ENCODE data around the gene SLC52A1.
A peak's percentile ranks its signal among the peaks of the same experiment; 100 is the strongest.
"Not testable (repeated sequence)": the region's sequence is repeated elsewhere in the genome, so short reads cannot be mapped to it uniquely, and the experiment has no call there.

SLC52A1 gene

GRCh38 chr17:5031365-5032082, 3.7 kb downstream of the SLC52A1 start:
- Histone ChIP-seq H3K4me1 (ENCODE audit: low read length) (peaks cover 9% of the 10 kb centered on the region; the same call in 1 of the 2 replicates), H3K9me2 (replicated peaks; ENCODE audit: insufficient read depth, low read length) (no peaks in the 10 kb centered on the region), H2AFZ (ENCODE audit: low read length) (peak overlapping the region; percentile 73), H3K4me3 (ENCODE audit: low read length) (peak overlapping the region; percentile 49), H3K9ac (ENCODE audit: low read length) (peak overlapping the region; percentile 39; the same call in 1 of the 2 replicates), H3K27ac (ENCODE audit: low read length) (no peak overlapping the region; the same call in 1 of the 2 replicates), H3K4me2 (ENCODE audit: low read depth, low read length) (peak overlapping the region; percentile 65), H3K27me3 (replicated peaks; ENCODE audit: insufficient read depth, low read length) (no peaks in the 10 kb centered on the region), H3K36me3 (replicated peaks; ENCODE audit: insufficient read depth, low read length) (no peaks in the 10 kb centered on the region), H3K79me2 (ENCODE audit: low read length) (no peaks in the 10 kb centered on the region), H4K20me1 (ENCODE audit: insufficient read depth, low read length) (no peaks in the 10 kb centered on the region), H3F3A (ENCODE audit: insufficient read depth, low read length) (peaks cover 8% of the 10 kb centered on the region), H3K9me3 (replicated peaks; ENCODE audit: insufficient read depth, low read length) (no peaks in the 10 kb centered on the region)
- TF ChIP-seq EZH2 (optimal IDR thresholded peaks at IDR 0.05; ENCODE audit: low read depth, low read length) (no peak), CTCF (IDR thresholded peaks at IDR 0.05; ENCODE audit: low read length) (peak; percentile 56)
- peak; percentile 86 for DNase-seq

GRCh38 chr17:5030168-5030567, 5.1 kb downstream of the SLC52A1 start:
- Histone ChIP-seq H2AFZ (ENCODE audit: low read length) (peak overlapping the region; percentile 37; the same call in 1 of the 2 replicates), H3K4me2 (ENCODE audit: low read depth, low read length) (peak overlapping the region; percentile 37; the same call in 1 of the 2 replicates)
- not testable (repeated sequence) for H3K79me2 ChIP-seq (ENCODE audit: low read length); H3K9me3 ChIP-seq (replicated peaks; ENCODE audit: insufficient read depth, low read length); H3K36me3 ChIP-seq (replicated peaks; ENCODE audit: insufficient read depth, low read length); H3K27ac ChIP-seq (ENCODE audit: low read length); H3K4me3 ChIP-seq (ENCODE audit: low read length); DNase-seq; H3K4me1 ChIP-seq (ENCODE audit: low read length); H3K27me3 ChIP-seq (replicated peaks; ENCODE audit: insufficient read depth, low read length); H4K20me1 ChIP-seq (ENCODE audit: insufficient read depth, low read length); H3K9ac ChIP-seq (ENCODE audit: low read length); H3F3A ChIP-seq (ENCODE audit: insufficient read depth, low read length); H3K9me2 ChIP-seq (replicated peaks; ENCODE audit: insufficient read depth, low read length)

GRCh38 chr17:5027916-5028315, 7.3 kb downstream of the SLC52A1 start:
- H3K9me3 ChIP-seq (replicated peaks; ENCODE audit: insufficient read depth, low read length): no peaks in the 10 kb centered on the region
- H3K4me3 ChIP-seq (ENCODE audit: low read length): no peak overlapping the region
- H3K79me2 ChIP-seq (ENCODE audit: low read length): no peaks in the 10 kb centered on the region
- H3K9ac ChIP-seq (ENCODE audit: low read length): no peak overlapping the region
- no peaks in the 10 kb centered on the region for H3K36me3 ChIP-seq (replicated peaks; ENCODE audit: insufficient read depth, low read length)
- H2AFZ ChIP-seq (ENCODE audit: low read length): no peak overlapping the region
- no peaks in the 10 kb centered on the region for H4K20me1 ChIP-seq (ENCODE audit: insufficient read depth, low read length)
- H3K4me2 ChIP-seq (ENCODE audit: low read depth, low read length): no peak overlapping the region
- H3K27ac ChIP-seq (ENCODE audit: low read length): no peak overlapping the region
- TF ChIP-seq EZH2 (optimal IDR thresholded peaks at IDR 0.05; ENCODE audit: low read depth, low read length) (no peak), EZH2phosphoT487 (IDR thresholded peaks at IDR 0.05; ENCODE audit: low read length) (no peak), CTCF (IDR thresholded peaks at IDR 0.05; ENCODE audit: low read length) (no peak)
- peaks cover 8% of the 10 kb centered on the region for H3F3A ChIP-seq (ENCODE audit: insufficient read depth, low read length)
- H3K9me2 ChIP-seq (replicated peaks; ENCODE audit: insufficient read depth, low read length): no peaks in the 10 kb centered on the region
- no peak for DNase-seq
- H3K4me1 ChIP-seq (ENCODE audit: low read length): peaks cover 9% of the 10 kb centered on the region; the same call in 1 of the 2 replicates
- no peaks in the 10 kb centered on the region for H3K27me3 ChIP-seq (replicated peaks; ENCODE audit: insufficient read depth, low read length)

- Histone ChIP-seq H3K9me2 (replicated peaks; ENCODE audit: insufficient read depth, low read length) (no peaks in the 10 kb centered on the region), H3K9me3 (replicated peaks; ENCODE audit: insufficient read depth, low read length) (no peaks in the 10 kb centered on the region), H3K4me3 (ENCODE audit: low read length) (no peak overlapping the region), H4K20me1 (ENCODE audit: insufficient read depth, low read length) (no peaks in the 10 kb centered on the region), H2AFZ (ENCODE audit: low read length) (no peak overlapping the region), H3K4me1 (ENCODE audit: low read length) (peaks cover 9% of the 10 kb centered on the region; the same call in 1 of the 2 replicates), H3K4me2 (ENCODE audit: low read depth, low read length) (no peak overlapping the region), H3K36me3 (replicated peaks; ENCODE audit: insufficient read depth, low read length) (no peaks in the 10 kb centered on the region), H3K79me2 (ENCODE audit: low read length) (no peaks in the 10 kb centered on the region), H3K9ac (ENCODE audit: low read length) (no peak overlapping the region), H3K27me3 (replicated peaks; ENCODE audit: insufficient read depth, low read length) (no peaks in the 10 kb centered on the region), H3F3A (ENCODE audit: insufficient read depth, low read length) (peaks cover 8% of the 10 kb centered on the region), H3K27ac (ENCODE audit: low read length) (no peak overlapping the region)
- no peak for DNase-seq
- TF ChIP-seq CTCF (IDR thresholded peaks at IDR 0.05; ENCODE audit: low read length): no peak
Measured at GRCh38 chr17:5027299-5027698, 7.9 kb downstream of the SLC52A1 start.
